ENCODE measurements around the gene XYLT1.

The XYLT1 gene

DNA sequence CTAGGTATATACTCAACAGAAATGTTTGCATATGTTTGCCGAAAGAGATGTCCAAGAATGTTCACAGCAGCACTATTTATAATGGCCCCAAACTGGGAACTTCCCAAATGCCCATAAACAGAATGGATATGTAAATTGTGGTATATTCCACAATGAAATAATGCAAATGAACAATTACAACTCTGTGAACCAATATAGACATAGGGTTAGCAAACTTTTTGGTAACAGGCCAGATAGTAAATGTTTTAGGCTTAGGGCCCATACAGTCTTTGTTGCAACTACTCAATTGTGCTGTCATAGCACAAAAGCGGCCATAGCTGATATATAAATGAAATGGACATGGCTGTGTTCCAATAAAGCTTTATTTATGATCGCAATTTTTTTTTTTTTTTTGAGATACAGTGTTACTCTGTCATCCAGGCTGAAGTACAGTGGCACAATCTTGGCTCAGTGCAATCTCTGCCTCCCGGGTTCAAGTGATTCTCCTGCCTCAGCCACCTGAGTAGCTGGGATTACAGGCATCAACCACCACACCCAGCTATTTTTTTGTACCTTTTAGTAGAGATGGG lies 16.5 kb downstream of the XYLT1 start:
- peak; percentile 9 for DNase-seq

GRCh38 chr16:17453364-17454038 lies 17.3 kb downstream of the XYLT1 start:
- no peak for DNase-seq

- DNase-seq = no peak
These were observed 17.8 kb downstream of the XYLT1 start for GRCh38 chr16:17452922-17453321.

DNA sequence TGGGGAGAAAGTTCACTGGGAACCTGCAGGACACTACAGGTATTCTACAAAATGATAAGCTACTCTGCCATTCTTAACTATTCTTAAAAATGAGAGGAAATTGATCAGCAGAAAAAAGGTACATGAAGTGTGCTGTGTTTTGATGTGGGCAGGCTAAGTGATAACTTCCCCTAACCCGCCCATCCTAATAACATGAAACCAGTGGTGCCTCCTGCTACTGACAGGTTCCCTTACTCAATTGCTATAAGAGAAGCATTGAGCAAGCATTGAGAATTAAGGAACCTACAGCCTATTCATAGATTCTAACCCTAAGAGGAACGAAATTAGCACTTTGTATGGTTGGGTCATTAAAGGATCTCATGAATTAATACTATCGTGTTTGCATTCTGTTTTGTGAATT lies 18.9 kb downstream of the XYLT1 start:
- DNase-seq = no peak

GRCh38 chr16:17450291-17450690 lies 20.5 kb downstream of the XYLT1 start:
- DNase-seq = no peak

GRCh38 chr16:17448640-17449638 lies 21.8 kb downstream of the XYLT1 start:
- peak; percentile 74 for DNase-seq

GRCh38 chr16:17447101-17447569 lies 23.6 kb downstream of the XYLT1 start:
- no peak for DNase-seq

- DNase-seq = no peak
These were observed 24.1 kb downstream of the XYLT1 start for GRCh38 chr16:17446661-17447060.

- no peak for DNase-seq
These were observed 25.3 kb downstream of the XYLT1 start for GRCh38 chr16:17445421-17445820.

- DNase-seq = no peak
These were observed 26.1 kb downstream of the XYLT1 start for GRCh38 chr16:17444658-17445057.

DNA sequence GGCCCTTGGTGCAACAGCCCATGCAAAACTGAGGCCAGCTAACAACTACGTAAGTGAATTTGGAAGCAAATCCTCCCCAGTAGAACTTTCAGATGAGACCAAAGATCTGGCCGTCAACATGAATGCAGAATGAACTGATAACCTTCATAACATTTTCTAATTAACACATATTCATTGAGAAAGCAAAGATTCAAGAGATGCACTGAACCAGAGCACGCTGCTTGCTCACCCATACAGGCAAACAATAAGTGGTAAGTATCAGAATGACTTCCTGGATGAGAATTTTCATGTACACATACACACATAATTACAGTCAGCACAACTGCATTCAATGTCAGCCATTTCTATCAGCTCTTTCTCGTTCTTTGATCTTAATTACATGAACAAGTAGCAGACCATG lies 30.6 kb downstream of the XYLT1 start:
- no peak for DNase-seq

GRCh38 chr16:17439580-17439979 lies 31.2 kb downstream of the XYLT1 start:
- no peak for DNase-seq

- DNase-seq = no peak
These were observed 32.8 kb downstream of the XYLT1 start for GRCh38 chr16:17437981-17438380.

DNA sequence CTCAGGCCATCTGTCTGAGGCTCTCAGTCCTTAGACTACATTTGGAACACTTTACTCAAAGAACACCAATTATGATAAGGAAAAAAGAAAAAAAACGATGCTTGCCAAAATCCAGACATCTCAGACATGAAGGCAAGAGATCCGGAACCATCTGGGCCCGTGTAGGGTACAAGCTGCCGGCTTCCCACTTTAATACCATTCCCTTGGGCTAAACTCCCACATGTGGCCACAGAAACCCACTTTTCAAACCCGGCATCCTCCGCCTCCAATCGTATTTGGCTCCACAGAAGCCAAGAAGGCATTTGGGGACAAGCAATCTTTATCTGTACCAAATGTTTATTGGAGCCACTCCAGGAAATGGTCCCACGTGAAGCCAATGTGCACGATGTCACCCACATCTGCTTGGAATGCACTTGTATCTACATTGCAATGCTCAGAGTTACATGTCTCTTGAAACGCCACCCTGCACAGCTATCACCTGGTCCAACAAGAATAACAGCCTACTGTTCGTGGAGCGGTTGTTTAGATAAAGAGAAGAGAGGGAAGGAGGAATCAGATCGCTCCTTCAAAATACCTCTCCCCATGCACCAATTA lies 33.5 kb downstream of the XYLT1 start:
- no peak for DNase-seq

DNA sequence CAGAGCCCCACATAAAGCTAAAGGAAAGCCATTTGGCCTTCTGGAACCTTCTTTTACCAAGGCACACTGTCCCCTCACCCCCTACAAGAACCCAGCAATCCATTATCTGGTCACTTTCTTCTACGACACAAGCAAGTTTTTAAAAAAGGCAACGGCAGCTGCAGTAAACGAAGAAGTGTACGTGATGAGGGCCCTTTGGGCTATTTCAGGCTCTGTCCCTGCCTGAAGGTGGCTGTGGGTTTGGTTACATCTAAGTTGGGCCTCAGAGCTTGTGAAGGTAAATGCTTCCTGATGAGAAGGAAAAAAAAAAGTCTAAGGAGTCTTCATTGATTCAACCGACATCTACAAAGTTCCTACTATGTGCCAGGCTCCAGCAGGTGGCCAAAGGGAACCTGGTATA lies 35.4 kb downstream of the XYLT1 start:
- no peak for DNase-seq

GRCh38 chr16:17433577-17434451 lies 36.9 kb downstream of the XYLT1 start:
- no peak for DNase-seq

- no peak for DNase-seq
These were observed 37.7 kb downstream of the XYLT1 start for GRCh38 chr16:17432901-17433576.

GRCh38 chr16:17431968-17432625 lies 38.7 kb downstream of the XYLT1 start:
- DNase-seq = no peak

GRCh38 chr16:17431012-17431411 lies 39.7 kb downstream of the XYLT1 start:
- DNase-seq = no peak

GRCh38 chr16:17426451-17426850 lies 44.3 kb downstream of the XYLT1 start:
- no peak for DNase-seq

- DNase-seq = no peak
These were observed 46.0 kb downstream of the XYLT1 start for GRCh38 chr16:17424771-17425170.

Measured in activated effector memory CD4-positive, alpha-beta T cell treated with anti-CD3 and anti-CD28 coated beads, Interleukin-2, amount 50 U/mL, for 16 hours (primary cell).